Hepatocyte (in vitro differentiated cells): ENCODE data around the gene TBX15.

Experiments
- CTCF ChIP-seq: fragments of 200-600 bp; sonication (generic); IDR thresholded peaks from 2 replicates; pipeline ENCODE4 v1.5.1; 2016; ENCODE audit warnings: antibody characterized with exemption, mild to moderate bottlenecking; ENCODE audit not compliant: poor library complexity
- EZH2phosphoT487 ChIP-seq: fragments of 200-600 bp; sonication (generic); IDR thresholded peaks from one replicate; pipeline ENCODE4 v1.6.1; 2018; ENCODE audit warnings: antibody characterized with exemption, mild to moderate bottlenecking, low read depth, moderate library complexity; ENCODE audit not compliant: unreplicated experiment, severe bottlenecking

DNA sequence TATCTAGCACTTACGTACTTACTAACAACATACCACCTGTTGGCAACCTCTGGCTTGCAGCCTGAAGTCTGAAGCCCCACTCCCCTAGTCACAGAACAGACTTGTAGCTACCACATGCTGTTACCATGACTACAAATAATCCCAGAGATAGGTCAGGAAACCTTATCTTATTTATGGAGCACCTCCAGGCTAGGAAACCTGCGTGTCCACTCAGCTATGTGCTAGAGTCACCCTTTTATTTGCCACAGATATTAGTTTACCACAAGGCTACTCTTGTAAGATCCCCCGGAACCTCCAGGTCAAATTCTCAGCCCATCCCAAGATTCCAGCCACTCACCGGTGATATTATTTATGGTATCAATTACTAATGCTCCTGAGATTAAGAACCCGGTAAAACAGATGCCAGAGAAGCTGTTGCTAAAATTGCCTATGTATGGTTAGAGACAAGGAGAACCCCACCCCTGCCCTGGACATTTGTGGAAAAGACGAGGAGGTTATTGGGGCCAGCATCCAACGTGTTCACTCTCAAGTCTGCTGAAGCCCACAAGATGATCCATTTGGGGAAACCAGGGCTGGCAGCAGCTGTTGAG lies 116.5 kb downstream of the TBX15 start:
- TF ChIP-seq CTCF (no peak), EZH2phosphoT487 (no peak)
